Endometrial microvascular endothelial cells (primary cell): ENCODE measurements around the gene SLC1A3. TPM values are rescaled to one million over a fixed set of nuclear protein-coding genes. Genes with fewer than 3 reads are reported as not detected.

Source experiments
- in situ Hi-C: cut with HindIII; loops from 2 replicates; pipeline ENCODE4 v1.10.0; 2017; ENCODE audit warnings: low sequenced_read_pairs, low pct_unique_long_range_greater_than_20kb; ENCODE audit errors: inconsistent ontology term
- total RNA-seq: library from RNA; depleted of rRNA; stranded (reverse); fragments of >200 nt; gene quantifications from one replicate; pipeline ENCODE4 v1.2.3, GENCODE V29; 2015; ENCODE audit errors: inconsistent ontology term

SLC1A3 gene
- total RNA-seq, 1 donor from 2014 or later = 0.09 TPM

DNA sequence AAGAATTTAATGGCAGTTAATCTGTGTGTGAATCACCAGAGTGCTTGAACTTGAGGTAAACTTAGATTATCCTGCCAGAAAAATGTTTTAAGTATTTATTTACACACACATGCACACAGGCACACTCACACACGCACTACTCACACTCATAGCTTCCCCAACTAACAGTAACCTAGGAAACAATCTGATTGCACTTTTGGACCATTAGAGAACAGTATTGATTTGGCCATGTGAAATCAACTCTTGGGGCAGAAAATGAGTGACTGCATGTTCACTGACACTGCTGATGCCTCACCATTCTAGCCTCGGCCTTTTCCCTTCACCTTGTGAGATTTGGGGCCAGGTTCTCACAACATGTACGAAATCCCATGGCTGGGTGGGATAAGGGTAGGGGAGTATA lies 64.1 kb downstream of the SLC1A3 start:
- in situ Hi-C loops = no loop called here

GRCh38 chr5:36675282-36675681 lies 68.9 kb downstream of the SLC1A3 start:
- in situ Hi-C loops = no loop called here

- in situ Hi-C loops = no loop called here
These were observed 73.0 kb downstream of the SLC1A3 start for GRCh38 chr5:36679221-36679989.

- in situ Hi-C loops = no loop called here
These were observed 73.7 kb downstream of the SLC1A3 start for GRCh38 chr5:36680066-36680465.

GRCh38 chr5:36681711-36682110 lies 75.3 kb downstream of the SLC1A3 start:
- in situ Hi-C loops = no loop called here

GRCh38 chr5:36682499-36682898 lies 76.1 kb downstream of the SLC1A3 start:
- in situ Hi-C loops = no loop called here

GRCh38 chr5:36683821-36684434 lies 77.5 kb downstream of the SLC1A3 start:
- in situ Hi-C loops = no loop called here

- in situ Hi-C loops = no loop called here
These were observed 79.4 kb downstream of the SLC1A3 start for GRCh38 chr5:36685631-36686288.

- in situ Hi-C loops = no loop called here
These were observed 80.5 kb downstream of the SLC1A3 start for GRCh38 chr5:36686881-36687280.

DNA sequence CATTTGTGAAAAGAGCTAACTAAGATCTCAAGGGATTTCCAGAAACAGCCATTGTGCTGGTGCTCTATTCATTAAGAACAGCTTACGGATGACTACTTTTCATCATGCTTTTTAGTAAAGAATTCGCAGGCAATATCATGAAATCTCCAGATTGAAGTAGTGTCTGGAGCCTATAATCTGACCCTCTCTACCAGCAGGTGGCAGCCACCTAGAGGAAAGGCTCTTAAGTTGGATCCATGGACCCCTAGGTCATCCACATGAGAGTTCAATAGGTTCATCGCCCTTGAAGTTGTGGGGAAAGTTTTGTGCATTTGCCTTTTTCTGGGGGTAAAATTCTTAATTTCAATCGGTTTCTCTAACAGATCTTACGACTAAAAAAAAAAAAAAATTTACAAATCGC lies 82.3 kb downstream of the SLC1A3 start:
- in situ Hi-C loops = no loop called here

DNA sequence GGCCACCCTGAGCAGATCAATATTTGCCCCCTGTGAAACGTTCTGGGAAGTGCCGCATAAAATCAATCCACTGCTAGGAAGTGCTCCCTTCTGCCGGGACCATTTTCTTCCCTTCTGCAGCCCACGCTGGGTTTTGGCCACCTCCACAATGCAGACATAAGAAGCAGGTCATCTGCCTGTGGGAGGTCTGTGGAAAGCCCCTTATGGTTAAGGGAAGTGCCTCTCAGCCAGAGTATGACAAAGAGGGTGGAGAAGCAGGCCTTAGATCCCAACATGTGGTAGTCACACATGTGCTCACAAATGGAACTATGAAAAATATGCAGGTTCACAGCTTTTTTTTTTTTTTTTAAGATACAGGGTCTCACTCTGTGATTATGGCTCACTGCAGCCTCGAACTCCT lies 82.8 kb downstream of the SLC1A3 start:
- in situ Hi-C loops = no loop called here

- in situ Hi-C loops = no loop called here
These were observed 83.9 kb downstream of the SLC1A3 start for GRCh38 chr5:36690041-36690961.

GRCh38 chr5:36691226-36691625 lies 84.8 kb downstream of the SLC1A3 start:
- in situ Hi-C loops = no loop called here

DNA sequence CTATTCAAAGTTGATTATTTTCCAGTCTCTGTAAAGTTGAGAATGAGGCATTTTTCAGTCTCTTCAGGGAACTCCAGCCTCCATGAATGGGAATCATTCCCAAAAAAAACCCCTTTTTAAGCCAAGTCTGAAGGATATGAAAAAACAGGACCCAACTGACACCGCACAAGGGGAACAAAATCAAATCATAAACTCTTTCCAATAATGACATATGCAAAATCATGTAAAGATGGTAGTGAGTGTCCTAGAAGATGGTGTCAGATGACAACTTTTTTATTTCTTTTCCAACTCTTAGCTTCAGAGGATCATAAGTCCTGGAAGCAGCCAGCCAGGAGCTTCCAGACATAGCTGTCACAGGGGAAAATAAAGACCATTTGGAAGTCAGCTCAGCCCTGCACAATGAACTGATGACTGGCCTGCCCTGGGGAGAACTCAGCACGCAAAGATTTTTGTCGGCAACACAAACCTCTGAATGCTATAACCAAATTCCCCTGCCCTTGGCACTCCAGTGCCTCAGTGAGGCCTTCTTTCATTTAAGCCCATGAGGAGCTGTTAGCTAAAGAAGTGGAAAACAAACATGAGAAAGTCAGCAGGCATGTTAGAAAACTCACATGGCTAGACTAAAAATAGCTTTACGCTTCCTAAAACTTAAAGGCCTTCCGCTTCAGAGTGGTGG lies 85.4 kb downstream of the SLC1A3 start:
- in situ Hi-C loops = no loop called here

DNA sequence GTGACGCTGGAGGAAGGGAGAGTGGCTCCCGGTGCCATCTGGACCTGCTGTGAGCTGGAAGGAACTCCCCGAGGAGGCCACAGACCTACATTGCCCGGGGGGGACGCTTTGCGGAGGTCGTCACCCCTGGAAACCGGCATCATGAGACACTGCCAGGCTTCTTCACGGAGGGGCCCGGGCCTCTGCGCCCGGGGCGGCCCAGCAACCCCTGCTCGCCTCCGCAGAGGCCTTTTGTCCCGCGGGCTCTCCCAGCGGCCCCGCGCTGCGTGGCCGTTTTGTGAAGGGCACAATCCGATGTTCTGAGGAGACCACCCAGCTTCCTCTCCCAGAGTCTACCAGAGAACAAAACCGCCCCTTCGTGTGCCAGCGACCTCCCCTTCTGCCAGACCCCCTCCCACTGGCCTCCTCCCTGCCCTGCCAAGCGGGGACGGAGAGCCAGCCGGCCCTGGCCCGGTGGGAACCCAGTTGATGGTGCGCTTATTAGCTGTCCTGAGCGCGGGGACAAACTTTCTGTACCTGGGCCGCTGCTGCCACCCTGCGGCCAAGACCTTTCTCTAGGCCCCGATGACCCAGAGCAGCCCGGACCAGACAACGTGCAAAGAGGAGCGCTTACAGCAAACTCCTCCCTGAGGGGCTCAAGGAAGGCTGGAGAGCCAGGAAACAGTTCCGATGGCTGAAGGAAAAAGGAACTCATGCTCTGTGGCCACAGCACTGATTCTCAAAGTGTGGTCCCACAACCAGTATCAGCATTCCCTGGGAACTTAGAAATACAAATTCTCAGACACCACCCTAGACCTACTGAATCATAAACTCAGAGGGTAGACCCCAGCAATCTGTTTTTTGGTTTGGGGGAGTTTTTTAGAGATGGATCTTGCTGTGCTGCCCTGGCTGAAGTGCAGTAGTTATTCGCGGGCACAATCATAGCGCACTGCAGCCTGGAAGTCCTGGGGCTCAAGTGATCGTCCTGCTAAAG lies 86.7 kb downstream of the SLC1A3 start:
- in situ Hi-C loops = no loop called here

- in situ Hi-C loops = no loop called here
These were observed 87.9 kb downstream of the SLC1A3 start for GRCh38 chr5:36694351-36694750.

DNA sequence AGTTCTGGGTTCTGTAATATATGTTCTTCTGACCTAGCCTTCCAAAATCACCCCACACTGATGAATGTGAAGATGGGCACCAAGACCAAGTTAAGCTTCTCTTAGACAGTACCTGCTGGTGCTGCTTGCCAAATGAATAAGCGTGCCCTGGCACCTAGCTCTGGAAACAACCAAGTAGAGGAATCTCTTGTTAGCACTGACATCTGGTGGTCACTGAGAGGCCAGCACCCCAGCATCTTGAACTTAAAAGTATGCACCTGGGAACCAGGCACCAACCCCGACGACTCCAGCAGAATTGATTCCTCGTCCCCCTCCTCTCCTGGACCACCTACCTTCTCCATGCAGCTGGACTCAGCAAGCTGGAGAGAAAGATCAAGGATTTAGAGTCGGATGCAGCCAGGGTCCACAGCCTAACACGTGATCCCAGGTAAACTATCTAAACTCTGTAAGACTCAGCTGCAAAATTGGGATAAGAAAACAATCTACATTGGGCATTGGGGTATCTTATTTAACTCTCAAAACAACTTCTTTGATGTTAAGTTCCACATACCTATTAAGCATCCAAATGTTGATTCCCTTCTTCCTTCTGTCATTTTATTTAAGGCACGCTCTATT lies 89.8 kb downstream of the SLC1A3 start:
- in situ Hi-C loops = no loop called here
